GM03348 (cell line): ENCODE results near the gene ALKBH1.
"Not testable (repeated sequence)": the region's sequence is repeated elsewhere in the genome, so short reads cannot be mapped to it uniquely, and the experiment has no call there.

ENCODE experiments used
- DNase-seq: peaks from one replicate; pipeline ENCODE4 v3.0.0; 2012; ENCODE audit warnings: low spot score

ALKBH1 gene, protein sequence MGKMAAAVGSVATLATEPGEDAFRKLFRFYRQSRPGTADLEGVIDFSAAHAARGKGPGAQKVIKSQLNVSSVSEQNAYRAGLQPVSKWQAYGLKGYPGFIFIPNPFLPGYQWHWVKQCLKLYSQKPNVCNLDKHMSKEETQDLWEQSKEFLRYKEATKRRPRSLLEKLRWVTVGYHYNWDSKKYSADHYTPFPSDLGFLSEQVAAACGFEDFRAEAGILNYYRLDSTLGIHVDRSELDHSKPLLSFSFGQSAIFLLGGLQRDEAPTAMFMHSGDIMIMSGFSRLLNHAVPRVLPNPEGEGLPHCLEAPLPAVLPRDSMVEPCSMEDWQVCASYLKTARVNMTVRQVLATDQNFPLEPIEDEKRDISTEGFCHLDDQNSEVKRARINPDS

DNA sequence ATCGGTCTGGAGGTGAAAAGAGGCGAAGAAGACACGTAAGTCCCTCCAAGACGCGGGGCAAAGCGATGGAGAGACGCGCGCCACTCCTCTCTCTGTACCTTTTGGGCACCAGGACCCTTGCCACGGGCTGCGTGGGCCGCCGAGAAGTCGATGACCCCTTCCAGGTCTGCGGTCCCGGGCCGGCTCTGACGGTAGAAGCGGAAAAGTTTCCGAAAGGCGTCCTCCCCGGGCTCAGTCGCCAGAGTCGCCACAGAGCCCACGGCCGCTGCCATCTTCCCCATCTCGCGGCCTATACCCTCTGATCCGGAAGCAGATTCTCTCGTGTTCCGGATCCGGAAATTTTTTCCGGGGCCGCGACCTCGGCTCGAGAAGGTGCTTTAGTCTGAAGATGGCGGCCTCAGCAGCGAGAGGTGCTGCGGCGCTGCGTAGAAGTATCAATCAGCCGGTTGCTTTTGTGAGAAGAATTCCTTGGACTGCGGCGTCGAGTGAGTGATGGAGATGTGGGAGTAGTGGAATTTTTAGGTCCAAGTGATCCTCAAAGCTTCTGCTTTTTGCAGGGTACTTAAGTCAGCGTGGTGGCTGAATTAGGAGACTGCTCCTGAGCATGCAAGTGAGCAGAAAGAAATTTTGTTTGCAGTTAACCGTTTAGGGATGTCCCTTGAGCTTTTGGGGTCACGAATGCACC, at the start of gene ALKBH1, which contains the start of gene SLIRP:
Gene ALKBH1, minus strand, starts transcription at position 300 of the 685 bp plus-strand sequence. Its CDS starts 19 bp downstream, at position 281.
Gene SLIRP, plus strand, starts transcription at position 380 of the 685 bp plus-strand sequence. Its CDS starts 9 bp downstream, at position 389.
- DNase-seq, result peak; percentile 93

DNA sequence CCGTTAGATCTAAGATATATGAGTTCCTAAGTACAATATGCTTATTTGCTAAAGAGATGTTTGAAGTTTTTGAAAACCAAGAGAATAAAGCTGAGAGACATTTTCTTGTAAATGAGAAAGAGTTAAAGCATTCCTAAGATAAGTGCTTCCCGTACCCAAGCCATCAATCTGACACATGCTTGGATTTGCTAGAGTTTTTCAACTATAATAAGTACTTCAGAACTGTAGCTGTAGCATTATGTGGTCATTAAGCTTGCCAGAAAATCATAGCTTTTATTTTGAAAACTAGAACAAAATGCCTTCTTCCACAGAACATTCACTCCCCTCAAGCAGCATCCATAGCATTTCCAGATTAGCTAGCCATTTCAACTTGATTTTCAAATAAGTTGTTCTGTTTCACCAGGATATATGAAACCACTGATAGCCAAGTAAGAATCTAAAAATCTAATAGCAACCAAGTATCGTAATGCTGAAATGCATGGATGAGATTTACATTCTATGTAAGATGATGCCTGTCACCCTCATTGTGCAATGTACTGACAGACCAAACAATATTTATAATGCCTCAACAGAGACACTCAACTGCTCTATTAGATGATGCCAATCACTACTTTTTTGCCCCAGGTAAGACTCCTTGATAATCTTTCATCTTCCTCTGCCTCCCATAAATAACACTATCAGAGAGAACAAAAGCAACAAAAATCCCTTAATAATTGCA, 45.1 kb upstream of the ALKBH1 start:
- no peak for DNase-seq

- no peak for DNase-seq
Measured at GRCh38 chr14:77752266-77752665, 44.4 kb upstream of the ALKBH1 start.

- not testable (repeated sequence) for DNase-seq
Measured at GRCh38 chr14:77747425-77747824, 39.6 kb upstream of the ALKBH1 start.

GRCh38 chr14:77746064-77746702, 38.4 kb upstream of the ALKBH1 start:
- DNase-seq, result no peak

- DNase-seq, result no peak
Measured at GRCh38 chr14:77741438-77741837, 33.6 kb upstream of the ALKBH1 start.

- no peak for DNase-seq
Measured at GRCh38 chr14:77738559-77739250, 30.9 kb upstream of the ALKBH1 start.

DNA sequence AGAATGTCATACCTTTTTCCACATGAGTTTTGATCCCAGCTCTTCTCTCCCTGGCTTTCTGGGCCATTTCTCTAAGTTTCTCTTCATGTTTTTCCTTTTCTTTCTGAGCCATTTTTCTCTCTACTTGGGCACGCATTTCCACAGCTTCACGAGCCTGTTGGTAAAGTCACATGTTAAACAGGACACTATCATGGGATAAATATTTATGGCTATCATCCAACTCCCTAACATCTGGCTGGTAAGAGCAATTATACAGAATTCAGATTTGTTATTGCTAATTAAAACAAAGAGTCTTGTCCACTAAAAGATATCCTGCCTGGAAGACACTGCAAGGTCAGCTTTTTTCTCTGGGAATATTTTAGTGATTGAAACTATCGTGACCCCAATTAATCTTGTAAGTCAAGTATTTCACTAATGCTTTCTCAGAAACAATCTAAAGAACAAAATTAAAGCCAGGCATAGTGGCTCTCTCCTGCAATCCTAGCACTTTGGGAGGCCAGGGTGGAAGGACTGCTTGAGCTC, 23.2 kb upstream of the ALKBH1 start:
- DNase-seq, result no peak

- no peak for DNase-seq
Measured at GRCh38 chr14:77722301-77722700, 14.5 kb upstream of the ALKBH1 start.

DNA sequence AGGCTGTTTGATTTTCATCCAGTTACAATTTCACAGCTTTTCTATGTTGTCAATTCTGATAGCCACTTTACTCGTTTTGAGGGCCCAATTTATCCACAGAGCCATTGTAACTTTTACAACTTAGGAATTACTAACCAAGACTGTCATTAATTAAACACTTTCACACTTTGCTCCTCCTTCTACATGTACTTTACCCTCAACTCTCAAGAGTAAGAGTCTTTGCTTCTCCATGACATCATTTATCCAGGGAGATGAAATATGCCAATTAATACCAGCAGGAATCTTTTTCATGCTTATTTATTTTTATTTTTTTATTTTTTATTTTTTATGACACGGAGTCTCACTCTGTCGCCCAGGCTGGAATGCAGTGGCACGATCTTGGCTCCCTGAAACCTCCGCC, 13.6 kb upstream of the ALKBH1 start:
- DNase-seq, result no peak

- DNase-seq, result no peak
Measured at GRCh38 chr14:77717608-77718305, 9.9 kb upstream of the ALKBH1 start.

GRCh38 chr14:77714926-77715325, 7.1 kb upstream of the ALKBH1 start:
- no peak for DNase-seq

GRCh38 chr14:77710364-77710763, 2.5 kb upstream of the ALKBH1 start:
- no peak for DNase-seq

DNA sequence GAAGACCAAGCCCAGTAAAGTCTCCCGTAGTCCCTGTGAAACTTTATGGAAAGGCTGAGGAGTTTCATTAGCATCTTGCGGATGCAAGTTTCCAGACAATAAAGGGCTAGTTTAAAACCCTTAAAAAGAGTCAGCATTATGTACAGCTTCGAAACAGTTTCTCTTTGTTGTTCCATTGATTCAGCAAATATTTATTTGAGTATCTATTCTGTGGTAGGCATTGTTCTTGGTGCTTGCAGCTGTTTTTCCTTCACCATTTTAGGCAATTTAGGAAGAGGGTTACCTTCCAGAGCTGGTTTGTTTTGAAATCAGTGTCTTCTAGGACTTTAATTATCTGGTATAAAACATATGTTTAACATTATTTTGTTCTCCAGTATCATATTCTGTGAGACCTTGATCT, 1.6 kb upstream of the ALKBH1 start:
- DNase-seq, result no peak

GRCh38 chr14:77708749-77709148, 926 bp upstream of the ALKBH1 start:
- no peak for DNase-seq

- DNase-seq, result peak; percentile 68
Measured at GRCh38 chr14:77707355-77707723, 484 bp downstream of the ALKBH1 start.

- no peak for DNase-seq
Measured at GRCh38 chr14:77691259-77691658, 16.6 kb downstream of the ALKBH1 start.

- DNase-seq, result peak; percentile 30
Measured at GRCh38 chr14:77682158-77682553, 25.7 kb downstream of the ALKBH1 start.

GRCh38 chr14:77681196-77682157, 26.3 kb downstream of the ALKBH1 start:
- peak; percentile 24 for DNase-seq

GRCh38 chr14:77674931-77675330, 32.9 kb downstream of the ALKBH1 start:
- no peak for DNase-seq
